Umbilical cord (tissue), 2 donors: ENCODE measurements around the gene OR2F1. TPM values are rescaled to one million over a fixed set of nuclear protein-coding genes. Genes with fewer than 3 reads are reported as not detected.
"Not testable (repeated sequence)": the region's sequence is repeated elsewhere in the genome, so short reads cannot be mapped to it uniquely, and the experiment has no call there.

ENCODE experiments used
- DNase-seq: peaks from one replicate; pipeline ENCODE4 v3.0.0-alpha.2; 2015; ENCODE audit warnings: low spot score
- total RNA-seq: library from RNA; depleted of rRNA; stranded (reverse); fragments of >200 nt; gene quantifications from one replicate; pipeline ENCODE4 v1.2.3, GENCODE V29; 2014; ENCODE audit warnings: low replicate concordance; ENCODE audit not compliant: insufficient read depth

The OR2F1 gene
- total RNA-seq, 1 donor from 2014 or later: 2.6 TPM

DNA sequence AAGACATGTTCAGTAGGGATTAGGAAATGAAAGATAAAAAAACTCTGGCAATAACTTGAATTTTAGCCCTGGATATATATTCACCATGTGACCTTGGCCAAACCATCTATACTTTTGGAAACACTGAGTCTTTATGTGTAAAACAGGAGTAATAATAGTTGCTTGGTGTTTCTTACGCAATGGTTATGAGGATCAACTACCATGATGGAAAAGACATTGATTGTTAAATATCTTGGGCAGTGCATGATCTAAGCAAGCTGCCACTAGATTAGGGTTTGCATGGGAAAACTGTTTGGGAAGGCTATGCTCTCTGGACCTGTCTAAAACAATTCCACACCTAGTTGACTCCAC, 52.0 kb downstream of the OR2F1 start:
- no peak for DNase-seq

DNA sequence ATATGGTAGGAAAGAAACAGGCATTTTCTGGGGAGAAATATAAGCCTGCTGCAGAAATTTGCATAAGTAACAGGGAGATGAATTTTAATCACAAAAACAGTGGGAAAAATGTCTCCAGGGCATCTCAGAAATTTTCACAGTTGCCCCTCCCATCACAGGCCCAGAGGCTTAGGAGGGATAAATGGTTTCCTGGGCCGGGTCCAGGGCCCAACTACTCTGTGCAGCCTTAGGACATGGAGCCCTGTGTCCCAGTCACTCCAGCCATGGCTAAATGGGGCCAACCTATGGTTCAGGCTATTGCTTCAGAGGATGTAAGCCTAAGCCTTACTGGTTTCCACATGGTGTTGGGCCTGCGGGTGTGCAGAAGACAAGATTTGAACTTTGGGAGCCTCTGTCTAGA, 54.7 kb downstream of the OR2F1 start:
- no peak for DNase-seq

DNA sequence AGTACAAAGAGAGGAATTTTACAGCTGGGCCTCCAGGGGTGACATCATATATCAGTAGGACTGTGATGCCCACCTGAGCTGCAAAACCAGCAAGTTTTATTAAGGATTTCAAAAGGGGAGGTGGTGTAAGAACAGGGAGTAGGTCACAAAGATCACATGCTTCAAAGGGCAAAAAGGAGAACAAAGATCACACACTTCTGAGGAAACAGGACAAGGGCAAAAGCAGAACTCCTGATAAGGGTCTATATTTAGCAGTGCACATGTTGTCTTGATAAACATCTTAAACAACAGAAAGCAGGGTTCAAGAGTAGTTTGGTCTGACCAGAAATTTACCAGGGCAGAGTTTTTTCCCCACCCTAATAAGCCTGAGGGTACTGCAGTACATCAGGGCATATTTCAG, 55.4 kb downstream of the OR2F1 start:
- not testable (repeated sequence) for DNase-seq

DNA sequence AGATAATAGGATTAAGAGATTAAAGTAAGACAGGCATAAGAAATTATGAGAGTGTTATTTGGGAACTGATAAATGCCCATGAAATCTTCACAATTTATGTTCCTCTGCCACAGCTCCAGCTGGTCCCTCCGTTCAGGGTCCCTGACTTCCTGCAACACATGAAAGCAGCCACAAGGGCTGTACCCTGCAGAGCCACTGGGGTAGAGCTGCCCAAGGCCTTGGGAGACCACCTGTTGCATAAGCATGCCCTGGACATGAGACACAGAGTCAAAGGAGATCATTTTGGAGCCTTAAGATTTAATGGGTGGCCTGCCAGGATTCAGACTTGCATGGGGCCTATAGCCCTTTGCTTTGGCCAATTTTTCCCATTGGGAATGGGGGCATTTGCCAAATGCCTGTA, 56.2 kb downstream of the OR2F1 start:
- DNase-seq: not testable (repeated sequence)

DNA sequence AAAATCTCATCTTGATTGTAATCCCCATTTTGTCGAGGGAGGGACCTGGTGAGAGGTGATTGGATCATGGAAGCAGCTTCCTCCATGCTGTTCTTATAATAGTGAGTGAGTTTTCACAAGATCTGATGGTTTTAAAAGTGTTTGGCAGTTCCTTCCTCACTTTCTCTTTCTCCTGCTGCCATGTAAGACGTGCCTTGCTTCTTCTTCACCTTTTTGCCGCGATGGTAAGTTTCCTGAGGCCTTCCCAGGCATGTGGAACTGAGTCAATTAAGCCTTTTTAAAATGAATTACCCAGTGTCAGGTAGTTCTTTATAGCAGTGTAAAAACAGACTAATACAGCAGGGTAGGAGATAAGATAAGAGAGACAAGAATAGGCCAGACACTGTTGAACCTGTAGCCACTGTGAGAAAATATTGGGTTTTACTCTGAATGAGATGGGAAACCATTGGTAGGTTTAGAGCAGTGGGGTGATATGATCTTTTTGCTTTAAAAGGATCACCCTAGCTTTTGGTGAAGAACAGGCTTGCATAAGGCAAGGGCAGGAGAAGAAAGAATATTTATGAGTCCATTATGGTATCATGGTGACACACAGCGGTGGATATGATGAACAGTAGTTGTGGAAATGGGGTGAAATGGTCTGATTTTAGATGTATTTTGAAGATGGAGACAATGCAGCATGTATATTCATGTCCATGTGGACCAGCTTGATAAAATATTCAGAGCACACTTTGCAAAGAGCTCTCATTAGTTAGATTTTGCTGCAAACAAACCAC, 57.0 kb downstream of the OR2F1 start:
- DNase-seq: no peak

Other genes with a start within 250 kb of the OR2F1 start
- gene CTAGE6, start 197.1 kb upstream of the OR2F1 start, total RNA-seq: 20.7 TPM
- 67.7 TPM for gene TCAF1, start 52.7 kb upstream of the OR2F1 start, total RNA-seq
- gene OR2F2, start 19.6 kb upstream of the OR2F1 start, total RNA-seq: 2.9 TPM
- gene OR6B1, start 45.5 kb downstream of the OR2F1 start, total RNA-seq: 4.3 TPM
- 3.6 TPM for gene OR2A5, start 94.1 kb downstream of the OR2F1 start, total RNA-seq
- gene OR2A25, start 115.0 kb downstream of the OR2F1 start, total RNA-seq: 7.9 TPM
- 6.5 TPM for gene OR2A12, start 131.4 kb downstream of the OR2F1 start, total RNA-seq
- gene OR2A2, start 154.7 kb downstream of the OR2F1 start, total RNA-seq: not detected
- gene OR2A14, start 168.3 kb downstream of the OR2F1 start, total RNA-seq: 3.4 TPM
- 17.8 TPM for gene CTAGE4, start 228.6 kb downstream of the OR2F1 start, total RNA-seq
- gene ARHGEF35, start 241.0 kb downstream of the OR2F1 start, total RNA-seq: 1.9 TPM